Measurements from ENCODE around the gene ADAMTS15. TPM values are rescaled to one million over a fixed set of nuclear protein-coding genes. Genes with fewer than 3 reads are reported as not detected.

The ADAMTS15 gene
- total RNA-seq, 2 experiments from 2014 or later, result 0.04 to 0.05 TPM

DNA sequence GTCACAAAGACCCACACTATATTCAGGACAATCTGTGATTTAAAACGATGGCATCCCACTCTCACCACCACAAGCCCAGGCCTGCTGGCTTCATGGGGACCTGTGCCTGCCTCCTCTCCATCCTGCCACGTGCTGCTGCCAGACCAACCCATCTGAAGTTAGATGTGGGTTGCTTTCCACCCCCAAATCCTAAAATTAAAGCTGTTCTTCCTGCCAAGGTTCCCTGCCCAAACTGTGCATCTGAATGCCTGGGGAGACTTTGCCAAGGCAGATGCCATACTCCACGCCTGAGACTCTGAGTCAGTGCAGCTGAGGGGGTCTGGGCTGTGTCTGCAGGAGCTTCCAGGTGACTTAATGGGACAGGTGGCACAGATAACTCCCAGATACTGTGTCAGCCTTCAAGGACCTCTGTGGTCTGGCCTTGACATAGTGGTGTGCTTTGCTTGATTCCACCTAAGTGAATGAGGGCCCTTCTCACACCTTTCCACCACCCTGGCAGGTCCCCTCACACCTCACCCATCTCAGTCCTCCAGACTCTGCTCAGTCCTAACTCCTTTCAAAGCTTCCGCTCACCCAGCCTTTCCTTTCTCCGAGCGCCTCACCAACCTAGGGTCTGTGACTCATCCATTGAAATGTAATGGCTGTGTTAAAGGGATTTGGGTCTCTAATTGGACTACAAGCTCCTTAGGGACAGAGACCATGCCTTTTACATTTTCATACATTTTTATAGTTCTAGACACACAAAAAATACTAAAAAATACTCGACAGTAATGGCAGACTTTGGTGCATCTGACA, 38.7 kb upstream of the ADAMTS15 start:
- POLR2A ChIA-PET, result no interaction called here
- Mint-ChIP-seq H3K27me3 (no peaks in the 10 kb centered on the region), H3K9me3 (no peaks in the 10 kb centered on the region), H3K4me3 (no peak overlapping the region), H3K4me1 (no peaks in the 10 kb centered on the region), H3K27ac (no peak overlapping the region), H3K36me3 (ENCODE audit: low read depth) (no peaks in the 10 kb centered on the region)
- no peak for DNase-seq
- CTCF ChIA-PET, result no interaction called here

- CTCF ChIA-PET, result no interaction called here
- Mint-ChIP-seq H3K36me3 (ENCODE audit: low read depth) (no peaks in the 10 kb centered on the region), H3K4me1 (no peaks in the 10 kb centered on the region), H3K4me3 (no peak overlapping the region), H3K27me3 (no peaks in the 10 kb centered on the region), H3K9me3 (no peaks in the 10 kb centered on the region), H3K27ac (no peak overlapping the region)
- POLR2A ChIA-PET, result no interaction called here
- DNase-seq, result no peak
These were observed 37.2 kb upstream of the ADAMTS15 start for GRCh38 chr11:130411223-130411622.

DNA sequence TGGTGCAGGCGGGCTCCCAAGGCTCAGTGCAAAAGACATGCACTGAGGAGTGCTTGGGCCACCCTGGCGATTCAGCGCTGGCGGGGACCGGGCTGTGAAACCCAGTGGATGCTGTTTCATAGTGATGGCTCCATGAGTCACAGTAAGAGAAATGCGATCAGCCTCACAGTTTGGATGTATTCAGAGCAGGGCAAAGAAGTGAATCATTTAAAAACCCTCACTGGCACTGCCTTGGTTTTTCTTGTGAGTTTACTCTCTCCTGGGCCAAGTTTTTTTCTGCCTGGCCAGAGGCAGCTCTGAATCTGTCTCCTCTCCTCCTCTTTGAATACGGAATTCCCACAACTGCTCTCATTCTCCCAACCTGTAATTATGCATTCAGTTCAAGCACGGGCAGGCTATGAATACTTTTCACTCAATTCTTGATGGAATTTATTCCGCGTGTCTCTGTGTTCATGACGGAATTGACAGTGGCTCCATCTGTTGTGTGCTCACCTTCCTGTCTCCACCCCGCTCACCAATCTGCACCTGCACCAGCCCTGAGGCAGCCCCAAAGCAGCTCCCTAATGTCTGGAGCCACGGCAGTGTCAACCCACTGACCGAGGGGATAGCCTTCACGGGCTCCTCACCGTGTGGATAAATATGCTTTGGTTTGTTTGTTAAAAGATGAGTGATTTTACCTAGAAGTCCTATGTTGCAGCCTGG, 34.9 kb upstream of the ADAMTS15 start:
- Mint-ChIP-seq H3K36me3 (ENCODE audit: low read depth) (no peaks in the 10 kb centered on the region), H3K4me3 (no peak overlapping the region), H3K27me3 (no peaks in the 10 kb centered on the region), H3K27ac (no peak overlapping the region), H3K9me3 (no peaks in the 10 kb centered on the region), H3K4me1 (no peaks in the 10 kb centered on the region)
- CTCF ChIA-PET, result interaction anchor here (1.0 kb wide), 1 partner anchor 200 kb away, joined by 3 read pairs; no protein-coding TSS in a partner anchor
- POLR2A ChIA-PET, result interaction anchor here (0.6 kb wide), 1 partner anchor 69 kb away, joined by 3 read pairs; no protein-coding TSS in a partner anchor
- DNase-seq, result no peak

GRCh38 chr11:130414107-130415080, 34.1 kb upstream of the ADAMTS15 start:
- Mint-ChIP-seq H3K27ac (no peak overlapping the region), H3K27me3 (no peaks in the 10 kb centered on the region), H3K4me3 (no peak overlapping the region), H3K4me1 (no peaks in the 10 kb centered on the region), H3K9me3 (no peaks in the 10 kb centered on the region), H3K36me3 (ENCODE audit: low read depth) (no peaks in the 10 kb centered on the region)
- CTCF ChIA-PET, result interaction anchor here (1.0 kb wide), 1 partner anchor 201 kb away, joined by 3 read pairs; no protein-coding TSS in a partner anchor
- no peak for DNase-seq
- POLR2A ChIA-PET, result no interaction called here

DNA sequence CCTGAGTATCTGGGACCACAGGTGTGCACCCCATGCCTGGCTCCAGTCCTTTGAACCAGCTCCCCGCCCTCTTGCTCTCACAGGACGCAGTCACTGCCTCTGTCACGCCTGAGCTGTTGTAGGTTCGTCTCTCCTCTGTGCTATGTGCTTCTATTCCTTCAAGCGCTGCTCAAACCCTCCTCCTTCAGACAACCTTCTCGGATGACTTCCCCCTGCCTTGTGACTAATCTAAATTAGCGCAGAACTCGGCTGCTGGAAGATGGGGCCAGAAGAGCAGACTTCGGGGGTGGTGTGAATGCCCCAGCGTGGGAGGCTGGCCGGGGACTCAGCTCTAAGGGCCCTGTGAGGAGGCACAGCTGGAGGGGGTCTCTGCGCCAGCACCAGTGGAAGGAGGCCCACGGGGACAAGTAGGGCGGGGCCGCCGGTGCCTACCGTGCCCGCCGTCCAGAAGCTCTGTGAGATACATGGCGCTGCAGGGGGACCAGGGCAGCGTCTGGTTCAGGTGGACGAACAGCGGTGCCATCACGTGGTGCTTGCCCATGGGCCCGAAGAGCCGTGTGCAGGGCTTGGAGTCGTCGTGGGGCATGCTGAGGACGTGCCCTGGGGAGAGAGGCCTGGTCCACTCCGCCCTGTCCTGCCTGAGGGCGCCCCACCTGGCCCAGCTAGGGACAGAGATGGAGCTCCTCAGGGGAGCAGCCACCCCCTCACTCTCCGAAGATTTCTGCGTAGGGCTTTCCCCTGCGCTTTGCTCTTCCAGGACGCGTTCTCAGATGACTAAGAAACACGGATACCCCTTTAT, 32.5 kb upstream of the ADAMTS15 start:
- no peak for DNase-seq
- CTCF ChIA-PET, result interaction anchor here (0.6 to 1.0 kb wide), 2 partner anchors 9 to 1174 kb away, joined by 3 read pairs; no protein-coding TSS in a partner anchor
- POLR2A ChIA-PET, result no interaction called here
- Mint-ChIP-seq H3K9me3 (no peaks in the 10 kb centered on the region), H3K4me3 (no peak overlapping the region), H3K36me3 (ENCODE audit: low read depth) (no peaks in the 10 kb centered on the region), H3K27me3 (no peaks in the 10 kb centered on the region), H3K27ac (no peak overlapping the region), H3K4me1 (no peaks in the 10 kb centered on the region)

GRCh38 chr11:130416530-130416882, 31.9 kb upstream of the ADAMTS15 start:
- H3K4me3 Mint-ChIP-seq, result no peak overlapping the region
- POLR2A ChIA-PET, result no interaction called here

GRCh38 chr11:130416906-130417305, 31.5 kb upstream of the ADAMTS15 start:
- no peaks in the 10 kb centered on the region for H3K4me1 Mint-ChIP-seq
- H3K36me3 Mint-ChIP-seq (ENCODE audit: low read depth), result no peaks in the 10 kb centered on the region
- ChIA-PET CTCF (interaction anchor here (1.0 to 1.2 kb wide), 3 partner anchors 8 to 27 kb away, joined by 3 to 4 read pairs (median 3); no protein-coding TSS in a partner anchor), POLR2A (no interaction called here)
- no peak overlapping the region for H3K4me3 Mint-ChIP-seq
- no peak overlapping the region for H3K27ac Mint-ChIP-seq
- no peak for DNase-seq
- H3K27me3 Mint-ChIP-seq, result no peaks in the 10 kb centered on the region
- no peaks in the 10 kb centered on the region for H3K9me3 Mint-ChIP-seq

More at GRCh38 chr11:130416530-130416882, 31.9 kb upstream of the ADAMTS15 start:
- Mint-ChIP-seq H3K4me1 (no peaks in the 10 kb centered on the region), H3K27me3 (no peaks in the 10 kb centered on the region), H3K27ac (no peak overlapping the region), H3K9me3 (no peaks in the 10 kb centered on the region), H3K36me3 (ENCODE audit: low read depth) (no peaks in the 10 kb centered on the region)
- CTCF ChIA-PET, result interaction anchor here (1.0 kb wide), 1 partner anchor 9 kb away, joined by 3 read pairs; no protein-coding TSS in a partner anchor
- DNase-seq, result no peak

GRCh38 chr11:130418210-130418609, 30.2 kb upstream of the ADAMTS15 start:
- CTCF ChIA-PET, result no interaction called here
- Mint-ChIP-seq H3K4me3 (no peak overlapping the region), H3K9me3 (no peaks in the 10 kb centered on the region), H3K27ac (no peak overlapping the region), H3K36me3 (ENCODE audit: low read depth) (no peaks in the 10 kb centered on the region), H3K27me3 (no peaks in the 10 kb centered on the region), H3K4me1 (no peaks in the 10 kb centered on the region)
- no peak for DNase-seq
- POLR2A ChIA-PET, result no interaction called here

GRCh38 chr11:130418756-130419155, 29.7 kb upstream of the ADAMTS15 start:
- ChIA-PET CTCF (no interaction called here), POLR2A (no interaction called here)
- no peak for DNase-seq
- H3K4me3 Mint-ChIP-seq, result no peak overlapping the region
- H3K9me3 Mint-ChIP-seq, result no peaks in the 10 kb centered on the region
- no peaks in the 10 kb centered on the region for H3K4me1 Mint-ChIP-seq
- no peaks in the 10 kb centered on the region for H3K36me3 Mint-ChIP-seq (ENCODE audit: low read depth)
- H3K27ac Mint-ChIP-seq, result no peak overlapping the region
- H3K27me3 Mint-ChIP-seq, result no peaks in the 10 kb centered on the region

DNA sequence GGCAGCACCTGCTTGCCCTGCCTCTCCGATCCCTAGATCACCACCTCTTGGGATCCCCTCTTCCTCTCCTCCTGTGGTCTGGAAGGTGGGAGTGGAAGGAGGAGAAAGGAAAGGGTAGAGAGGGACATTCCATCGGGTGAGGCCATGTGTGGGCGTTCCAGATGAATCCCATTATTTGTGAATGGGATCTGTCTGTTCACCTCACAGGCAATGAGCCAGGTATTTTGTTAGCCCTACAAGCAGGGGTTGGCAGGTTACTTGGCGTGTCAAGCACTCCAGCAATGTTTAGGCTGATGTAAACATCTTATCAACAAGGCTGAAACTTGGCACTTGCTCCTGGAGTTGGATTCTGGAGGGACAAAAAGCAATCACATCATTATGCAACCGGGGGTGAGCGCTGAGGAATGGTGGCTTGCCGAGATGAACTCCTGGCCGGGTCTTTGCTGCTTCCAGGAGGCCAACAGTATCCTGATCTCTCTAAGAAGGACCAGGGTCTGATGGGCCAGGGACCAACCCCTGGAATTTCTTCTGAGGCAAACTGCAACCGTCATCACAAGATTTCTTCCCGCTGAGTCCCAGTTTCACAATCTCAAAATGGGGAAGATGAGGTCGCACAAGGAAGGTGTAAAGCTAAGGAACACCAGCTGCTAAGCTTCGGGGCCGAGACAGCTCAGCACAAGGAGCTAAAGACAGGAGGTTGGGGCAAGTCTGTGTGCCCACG, 27.8 kb upstream of the ADAMTS15 start:
- Mint-ChIP-seq H3K27me3 (peaks cover 6% of the 10 kb centered on the region), H3K27ac (no peak overlapping the region), H3K9me3 (no peaks in the 10 kb centered on the region), H3K4me3 (no peak overlapping the region), H3K36me3 (ENCODE audit: low read depth) (no peaks in the 10 kb centered on the region), H3K4me1 (no peaks in the 10 kb centered on the region)
- DNase-seq, result no peak
- POLR2A ChIA-PET, result no interaction called here
- CTCF ChIA-PET, result interaction anchor here (1.0 kb wide), 1 partner anchor 31 kb away, joined by 5 read pairs; no protein-coding TSS in a partner anchor

DNA sequence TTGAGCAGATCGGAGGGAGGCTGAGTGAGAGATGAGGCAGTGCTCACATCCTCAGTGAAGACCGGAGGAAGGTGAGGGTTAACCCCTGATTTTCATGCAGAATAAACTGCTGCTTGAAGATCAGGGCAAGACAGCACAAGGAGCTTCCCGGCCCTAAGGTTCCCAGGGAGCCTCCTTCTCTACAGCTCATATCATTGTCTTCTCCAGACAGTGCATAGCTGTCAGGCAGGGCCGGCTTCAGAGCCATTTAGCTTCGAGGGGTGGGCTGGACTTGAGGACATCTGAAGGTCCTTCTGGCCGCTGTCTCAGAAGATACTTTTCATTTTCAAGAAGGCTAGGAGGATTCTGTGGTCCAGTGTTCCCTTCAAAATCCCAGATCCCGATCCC, 27.3 kb upstream of the ADAMTS15 start:
- Mint-ChIP-seq H3K36me3 (ENCODE audit: low read depth) (no peaks in the 10 kb centered on the region), H3K4me3 (no peak overlapping the region), H3K4me1 (no peaks in the 10 kb centered on the region), H3K9me3 (no peaks in the 10 kb centered on the region), H3K27ac (no peak overlapping the region), H3K27me3 (peaks cover 12% of the 10 kb centered on the region)
- ChIA-PET CTCF (interaction anchor here (1.0 to 1.4 kb wide), 2 partner anchors 15 to 31 kb away, joined by 3 to 5 read pairs; no protein-coding TSS in a partner anchor), POLR2A (no interaction called here)
- DNase-seq, result no peak

All from activated CD4-positive, alpha-beta T cell treated with anti-CD3 and anti-CD28 coated beads, Interleukin-2, amount 10 ng/mL, durations not matched to agents 7 days and 5 days (primary cell).